Cardiac septum (tissue), 1 donor: ENCODE results near the gene PLAAT3. TPM values are rescaled to one million over a fixed set of nuclear protein-coding genes. Genes with fewer than 3 reads are reported as not detected.
A peak's percentile ranks its signal among the peaks of the same experiment; 100 is the strongest.
"Not testable (repeated sequence)": the region's sequence is repeated elsewhere in the genome, so short reads cannot be mapped to it uniquely, and the experiment has no call there.

Experiments used
- DNase-seq: peaks from one replicate; pipeline ENCODE4 v3.0.0-alpha.2; 2020; ENCODE audit warnings: low spot score
- intact Hi-C: fragments of 100-400 bp; cut with DNase I; formaldehyde crosslinking; loops from one replicate; pipeline ENCODE4 v1.14.0; 2022
- total RNA-seq: library from RNA; stranded (reverse); fragmentation: NEBNext Ultra II Directional; extraction: Animal tissue kit (Norgen Biotek cat#: 25700); gene quantifications from one replicate; pipeline ENCODE4 v1.2.1, GENCODE V29; 2021
- donor health status: DM: no; HTN: no; CAD: no.

The PLAAT3 gene
- total RNA-seq, 1 donor from 2014 or later: 109 TPM

- no peak for DNase-seq
- intact Hi-C loops: no loop called here
These were observed 62.9 kb downstream of the PLAAT3 start for GRCh38 chr11:63551091-63551888.

- intact Hi-C loops, DNase-seq: not testable (repeated sequence)
These were observed 64.0 kb downstream of the PLAAT3 start for GRCh38 chr11:63550156-63550700.

GRCh38 chr11:63549411-63549810 is 64.8 kb downstream of the PLAAT3 start:
- no peak for DNase-seq
- intact Hi-C loops: no loop called here

- intact Hi-C loops: no loop called here
- no peak for DNase-seq
These were observed 66.1 kb downstream of the PLAAT3 start for GRCh38 chr11:63548178-63548577.

GRCh38 chr11:63547061-63547460 is 67.2 kb downstream of the PLAAT3 start:
- intact Hi-C loops: no loop called here
- DNase-seq: no peak

GRCh38 chr11:63543711-63544110 is 70.5 kb downstream of the PLAAT3 start:
- DNase-seq: no peak
- intact Hi-C loops: no loop called here

- DNase-seq, intact Hi-C loops: not testable (repeated sequence)
These were observed 71.7 kb downstream of the PLAAT3 start for GRCh38 chr11:63542506-63542905.

GRCh38 chr11:63537293-63538101 is 76.7 kb downstream of the PLAAT3 start:
- intact Hi-C loops: loop anchor here (2.0 kb wide), 1 partner anchor 77 kb away; the partner anchor contains the start of gene PLAAT3
- DNase-seq: peak; percentile 81

- intact Hi-C loops: loop anchor here (2.0 kb wide), 1 partner anchor 78 kb away; the partner anchor contains the start of gene PLAAT3
- DNase-seq: no peak
These were observed 77.5 kb downstream of the PLAAT3 start, which contains the start of gene PLAAT4 for GRCh38 chr11:63536669-63537292. Gene PLAAT4 (plus strand): TSS chr11:63536808. CDS start chr11:63536869, 61 bp downstream.

- intact Hi-C loops: loop anchor here (2.0 kb wide), 1 partner anchor 79 kb away; the partner anchor contains the start of gene PLAAT3
- DNase-seq: no peak
These were observed 78.5 kb downstream of the PLAAT3 start for GRCh38 chr11:63535734-63536133.

GRCh38 chr11:63534895-63535461 is 79.3 kb downstream of the PLAAT3 start:
- DNase-seq: no peak
- intact Hi-C loops: no loop called here

- DNase-seq: no peak
- intact Hi-C loops: no loop called here
These were observed 80.2 kb downstream of the PLAAT3 start for GRCh38 chr11:63534076-63534475.

GRCh38 chr11:63532799-63533475 is 81.3 kb downstream of the PLAAT3 start:
- DNase-seq: no peak
- intact Hi-C loops: no loop called here

GRCh38 chr11:63532117-63532516 is 82.1 kb downstream of the PLAAT3 start:
- DNase-seq: no peak
- intact Hi-C loops: no loop called here

GRCh38 chr11:63531074-63531792 is 83.0 kb downstream of the PLAAT3 start:
- intact Hi-C loops, DNase-seq: not testable (repeated sequence)

- intact Hi-C loops: no loop called here
- no peak for DNase-seq
These were observed 84.2 kb downstream of the PLAAT3 start for GRCh38 chr11:63530021-63530420.

- DNase-seq, intact Hi-C loops: not testable (repeated sequence)
These were observed 84.9 kb downstream of the PLAAT3 start for GRCh38 chr11:63529373-63529772.

GRCh38 chr11:63528729-63529278 is 85.4 kb downstream of the PLAAT3 start:
- DNase-seq, intact Hi-C loops: not testable (repeated sequence)
